ENCODE results near the gene CCDC30. TPM values are rescaled to one million over a fixed set of nuclear protein-coding genes. Genes with fewer than 3 reads are reported as not detected.

Gene CCDC30
- total RNA-seq, 1 donor from 2014 or later = 4.1 TPM

GRCh38 chr1:42698081-42698813 is 235.2 kb downstream of the CCDC30 start:
- H3K4me3 Mint-ChIP-seq (ENCODE audit: unreplicated experiment) = no peak overlapping the region
- H3K9me3 Mint-ChIP-seq (ENCODE audit: unreplicated experiment) = no peaks in the 10 kb centered on the region
- peaks cover 2% of the 10 kb centered on the region for H3K4me1 Mint-ChIP-seq (ENCODE audit: unreplicated experiment)
- no peak overlapping the region for H3K27ac Mint-ChIP-seq (ENCODE audit: unreplicated experiment)
- TF ChIP-seq, protein P1, sequence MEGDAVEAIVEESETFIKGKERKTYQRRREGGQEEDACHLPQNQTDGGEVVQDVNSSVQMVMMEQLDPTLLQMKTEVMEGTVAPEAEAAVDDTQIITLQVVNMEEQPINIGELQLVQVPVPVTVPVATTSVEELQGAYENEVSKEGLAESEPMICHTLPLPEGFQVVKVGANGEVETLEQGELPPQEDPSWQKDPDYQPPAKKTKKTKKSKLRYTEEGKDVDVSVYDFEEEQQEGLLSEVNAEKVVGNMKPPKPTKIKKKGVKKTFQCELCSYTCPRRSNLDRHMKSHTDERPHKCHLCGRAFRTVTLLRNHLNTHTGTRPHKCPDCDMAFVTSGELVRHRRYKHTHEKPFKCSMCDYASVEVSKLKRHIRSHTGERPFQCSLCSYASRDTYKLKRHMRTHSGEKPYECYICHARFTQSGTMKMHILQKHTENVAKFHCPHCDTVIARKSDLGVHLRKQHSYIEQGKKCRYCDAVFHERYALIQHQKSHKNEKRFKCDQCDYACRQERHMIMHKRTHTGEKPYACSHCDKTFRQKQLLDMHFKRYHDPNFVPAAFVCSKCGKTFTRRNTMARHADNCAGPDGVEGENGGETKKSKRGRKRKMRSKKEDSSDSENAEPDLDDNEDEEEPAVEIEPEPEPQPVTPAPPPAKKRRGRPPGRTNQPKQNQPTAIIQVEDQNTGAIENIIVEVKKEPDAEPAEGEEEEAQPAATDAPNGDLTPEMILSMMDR (IDR thresholded peaks at IDR 0.05) = no peak
- DNase-seq (ENCODE audit: extremely low spot score, unreplicated experiment) = no peak
- H3K27me3 Mint-ChIP-seq (ENCODE audit: unreplicated experiment) = no peaks in the 10 kb centered on the region
- H3K36me3 Mint-ChIP-seq (ENCODE audit: unreplicated experiment) = peaks cover 70% of the 10 kb centered on the region

- TF ChIP-seq, protein P1 (IDR thresholded peaks at IDR 0.05) = no peak
- no peak overlapping the region for H3K27ac Mint-ChIP-seq (ENCODE audit: unreplicated experiment)
- peaks cover 75% of the 10 kb centered on the region for H3K36me3 Mint-ChIP-seq (ENCODE audit: unreplicated experiment)
- H3K4me3 Mint-ChIP-seq (ENCODE audit: unreplicated experiment) = no peak overlapping the region
- no peaks in the 10 kb centered on the region for H3K9me3 Mint-ChIP-seq (ENCODE audit: unreplicated experiment)
- no peaks in the 10 kb centered on the region for H3K4me1 Mint-ChIP-seq (ENCODE audit: unreplicated experiment)
- DNase-seq (ENCODE audit: extremely low spot score, unreplicated experiment) = no peak
- H3K27me3 Mint-ChIP-seq (ENCODE audit: unreplicated experiment) = no peaks in the 10 kb centered on the region
Measured at GRCh38 chr1:42700006-42700405, 236.9 kb downstream of the CCDC30 start.

GRCh38 chr1:42703888-42704464 is 240.9 kb downstream of the CCDC30 start:
- Mint-ChIP-seq H3K9me3 (ENCODE audit: unreplicated experiment) (peaks cover 3% of the 10 kb centered on the region), H3K27ac (ENCODE audit: unreplicated experiment) (no peak overlapping the region), H3K27me3 (ENCODE audit: unreplicated experiment) (no peaks in the 10 kb centered on the region), H3K4me3 (ENCODE audit: unreplicated experiment) (no peak overlapping the region), H3K36me3 (ENCODE audit: unreplicated experiment) (peaks cover 64% of the 10 kb centered on the region), H3K4me1 (ENCODE audit: unreplicated experiment) (no peaks in the 10 kb centered on the region)
- no peak for DNase-seq (ENCODE audit: extremely low spot score, unreplicated experiment)
- TF ChIP-seq, protein P1 (IDR thresholded peaks at IDR 0.05) = no peak

Other genes with a start within 250 kb of the CCDC30 start
- 33.6 and 34.6 TPM in 2 replicates for gene FOXJ3, start 128.1 kb upstream of the CCDC30 start, total RNA-seq
- gene RIMKLA, start 82.5 kb upstream of the CCDC30 start, total RNA-seq = not detected in 2 replicates
- 0.31 and 0.40 TPM in 2 replicates for gene ZMYND12, start 7.3 kb upstream of the CCDC30 start, total RNA-seq
- 41.7 TPM in 2 replicates for gene PPCS, start 6.7 kb upstream of the CCDC30 start, total RNA-seq
- 26.7 and 30.2 TPM in 2 replicates for gene PPIH, start 195.1 kb downstream of the CCDC30 start, total RNA-seq
- 529 and 538 TPM in 2 replicates for gene YBX1, start 219.1 kb downstream of the CCDC30 start, total RNA-seq

Data from osteocyte (in vitro differentiated cells).